SHP77 (cell line): Measurements from ENCODE around the gene FOXM1.

Source experiments
- DNase-seq, 2 experiments: peaks; one replicate each; lab custom pipeline; 2025; lab: John Stamatoyannopoulos, UW

Gene FOXM1

GRCh38 chr12:2877047-2877952 lies at the start of gene FOXM1, which contains the start of gene RHNO1:
TSS of gene FOXM1 (minus strand) at chr12:2877174. CDS start at chr12:2874478, 2,696 bp downstream.
TSS of gene RHNO1 (plus strand) at chr12:2877223. CDS start at chr12:2885367, 8,144 bp downstream.
- peak; percentile 37 to 60 for DNase-seq

- DNase-seq: no peak
Observed at GRCh38 chr12:2925322-2925995, 48.5 kb upstream of the FOXM1 start.

- no peak for DNase-seq
Observed at GRCh38 chr12:2924019-2924418, 47.0 kb upstream of the FOXM1 start.

GRCh38 chr12:2923057-2923456 lies 46.1 kb upstream of the FOXM1 start:
- no peak for DNase-seq

GRCh38 chr12:2922329-2922728 lies 45.4 kb upstream of the FOXM1 start:
- no peak for DNase-seq

- no peak for DNase-seq
Observed at GRCh38 chr12:2919249-2919648, 42.3 kb upstream of the FOXM1 start.

- DNase-seq: no peak
Observed at GRCh38 chr12:2912216-2912575, 35.2 kb upstream of the FOXM1 start.

GRCh38 chr12:2904260-2904659 lies 27.3 kb upstream of the FOXM1 start:
- no peak for DNase-seq

GRCh38 chr12:2902272-2902880 lies 25.4 kb upstream of the FOXM1 start:
- DNase-seq: no peak

- DNase-seq: no peak
Observed at GRCh38 chr12:2900642-2901041, 23.7 kb upstream of the FOXM1 start.

- DNase-seq: no peak
Observed at GRCh38 chr12:2897418-2897817, 20.4 kb upstream of the FOXM1 start.

- DNase-seq: no peak
Observed at GRCh38 chr12:2895511-2895910, 18.5 kb upstream of the FOXM1 start.

- no peak for DNase-seq
Observed at GRCh38 chr12:2895051-2895451, 18.1 kb upstream of the FOXM1 start.

- no peak for DNase-seq
Observed at GRCh38 chr12:2893007-2893406, 16.0 kb upstream of the FOXM1 start.

GRCh38 chr12:2892246-2892645 lies 15.3 kb upstream of the FOXM1 start:
- no peak for DNase-seq

GRCh38 chr12:2891240-2892053 lies 14.5 kb upstream of the FOXM1 start:
- no peak for DNase-seq

- DNase-seq: peak; percentile 86 to 88
Observed at GRCh38 chr12:2890388-2891239, 13.6 kb upstream of the FOXM1 start, which contains the start of gene TULP3. TSS of gene TULP3 (plus strand) at chr12:2890891. CDS start at chr12:2890948, 57 bp downstream.

GRCh38 chr12:2890001-2890387 lies 13.0 kb upstream of the FOXM1 start:
- DNase-seq: no peak

GRCh38 chr12:2886768-2887450 lies 9.9 kb upstream of the FOXM1 start:
- DNase-seq: no peak

- DNase-seq: no peak
Observed at GRCh38 chr12:2884810-2885209, 7.8 kb upstream of the FOXM1 start.
